HG03457 (cell line): ENCODE results near the gene MGAT5B.
"Not testable (repeated sequence)": the region's sequence is repeated elsewhere in the genome, so short reads cannot be mapped to it uniquely, and the experiment has no call there.

Experiments used
- ATAC-seq: cut with Tn5 transposase; IDR thresholded peaks from one replicate; pipeline ENCODE4 v1.9.1; 2021; ENCODE audit warnings: moderate number of reproducible peaks; ENCODE audit not compliant: unreplicated experiment

MGAT5B gene

GRCh38 chr17:76948301-76948700, 80.1 kb downstream of the MGAT5B start:
- ATAC-seq, result no peak

GRCh38 chr17:76948726-76949342, 80.6 kb downstream of the MGAT5B start:
- no peak for ATAC-seq

GRCh38 chr17:76949913-76950695, 81.9 kb downstream of the MGAT5B start:
- no peak for ATAC-seq

DNA sequence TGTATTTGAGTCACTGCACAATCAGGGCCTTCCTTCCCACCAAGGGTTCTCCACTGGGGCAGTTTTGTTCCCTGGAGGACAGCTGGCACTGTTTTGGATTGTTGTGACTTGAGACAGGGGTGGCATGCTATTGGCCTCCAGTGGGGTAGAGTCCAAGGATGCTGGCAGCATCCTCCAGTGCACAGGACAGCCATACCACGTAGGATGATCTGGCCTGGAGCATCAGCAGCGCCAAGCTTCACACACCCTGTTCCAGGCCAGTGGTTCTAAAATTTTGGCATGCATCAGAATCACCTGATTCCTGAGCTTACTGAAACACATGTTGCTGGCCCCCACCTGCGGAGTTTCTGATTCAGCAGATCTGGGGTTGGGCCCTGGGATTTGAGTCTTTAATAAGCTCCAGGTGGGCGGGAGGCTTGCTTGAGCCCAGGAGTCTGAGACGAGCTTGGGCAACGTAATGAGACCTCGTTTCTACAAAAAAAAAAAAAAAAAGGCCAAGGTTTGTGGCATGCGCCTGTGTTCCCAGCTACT, 83.2 kb downstream of the MGAT5B start:
- ATAC-seq, result no peak

DNA sequence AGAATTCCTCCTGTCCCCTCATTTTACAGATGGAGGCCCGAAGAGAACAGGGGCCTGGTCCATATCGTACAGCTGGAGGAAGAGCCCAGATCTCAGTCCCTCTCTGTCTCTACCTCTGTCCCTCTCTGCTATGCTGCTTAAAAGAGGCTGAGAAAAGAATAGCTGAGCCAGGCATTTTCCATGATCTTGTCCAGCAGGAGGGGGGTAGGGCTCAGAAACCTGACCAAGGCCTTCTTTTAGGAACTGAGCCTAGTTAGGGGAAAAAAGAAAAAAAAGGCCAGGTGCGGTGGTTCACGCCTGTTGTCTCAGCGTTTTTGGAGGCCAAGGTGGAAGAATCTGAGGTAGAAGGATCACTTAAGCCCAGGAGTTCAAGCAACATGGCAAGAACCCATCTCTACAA, 84.2 kb downstream of the MGAT5B start:
- ATAC-seq, result no peak

DNA sequence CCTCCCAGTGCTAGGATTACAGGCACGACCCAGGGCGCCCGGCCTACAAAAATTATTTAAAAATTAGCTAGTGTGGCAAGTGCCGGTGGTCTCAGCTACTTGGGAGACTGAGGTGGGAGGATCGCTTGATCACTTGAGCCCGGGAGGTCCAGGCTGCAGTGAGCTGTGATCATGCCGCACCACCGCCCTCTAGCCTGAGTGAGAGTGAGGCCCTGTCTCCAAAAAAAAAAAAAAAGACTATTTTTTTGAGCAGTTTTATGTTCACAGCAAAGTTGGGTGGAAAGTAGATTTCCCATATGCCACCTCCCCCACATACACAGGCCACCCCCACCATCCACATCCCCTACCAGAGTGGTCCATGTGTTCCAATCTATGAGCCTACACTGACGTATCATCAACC, 84.9 kb downstream of the MGAT5B start:
- ATAC-seq, result no peak

DNA sequence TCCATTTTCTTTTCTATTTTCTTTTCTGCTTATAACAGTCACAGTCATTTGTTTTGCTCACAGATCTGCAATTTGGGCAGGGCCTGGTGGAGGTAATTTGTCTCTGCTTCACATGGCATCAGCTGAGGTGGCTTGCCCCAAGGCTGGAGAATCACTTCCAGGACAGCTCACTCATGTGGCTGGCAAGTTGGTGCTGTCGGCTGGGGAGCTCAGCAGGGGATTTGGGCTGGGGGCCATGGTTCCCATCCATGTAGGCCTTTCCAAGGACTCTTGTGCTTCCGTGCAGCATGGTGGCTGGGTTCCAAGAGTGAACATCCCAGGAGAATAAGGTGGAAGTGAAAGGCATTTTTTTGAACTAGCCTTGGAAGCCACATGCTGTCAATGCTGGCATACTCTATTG, 85.7 kb downstream of the MGAT5B start:
- no peak for ATAC-seq

- no peak for ATAC-seq
Observed at GRCh38 chr17:76955191-76955590, 87.0 kb downstream of the MGAT5B start.

DNA sequence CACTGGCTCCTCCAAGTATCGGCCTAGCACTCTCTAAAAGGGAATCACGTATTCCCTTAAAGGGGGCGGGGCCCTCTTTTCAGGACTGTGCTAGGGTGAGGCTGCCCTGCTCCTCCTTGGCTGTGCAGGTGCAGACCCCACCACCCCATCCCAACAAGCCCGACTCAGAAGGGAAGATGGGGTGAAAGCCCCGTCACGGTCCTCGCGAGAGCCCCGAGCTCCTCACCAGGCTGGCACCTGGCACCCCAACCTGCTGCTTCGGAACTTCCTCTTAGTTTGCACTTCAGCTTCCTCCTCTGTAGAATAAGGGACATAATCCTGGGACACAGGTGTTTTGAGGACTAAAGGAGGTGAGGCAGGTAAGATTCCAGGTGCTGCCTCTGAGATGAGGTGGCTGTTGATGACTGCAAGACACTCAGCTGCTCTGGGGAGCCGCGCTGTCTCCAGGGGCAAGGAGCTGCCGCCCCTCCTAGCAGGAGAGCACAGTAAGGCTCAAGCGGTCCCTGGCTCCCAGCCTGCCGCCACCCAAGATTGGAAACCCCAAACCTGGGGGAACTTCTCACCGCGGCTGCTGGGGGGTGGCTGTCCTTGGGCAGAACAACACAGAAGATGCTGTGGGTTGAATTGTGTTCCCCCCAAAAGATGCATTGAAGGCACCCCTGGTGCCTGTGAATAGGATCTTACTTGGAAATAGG, 88.8 kb downstream of the MGAT5B start:
- ATAC-seq, result no peak

- no peak for ATAC-seq
Observed at GRCh38 chr17:76957678-76958464, 89.7 kb downstream of the MGAT5B start.

- ATAC-seq, result no peak
Observed at GRCh38 chr17:76958974-76959373, 90.8 kb downstream of the MGAT5B start.

GRCh38 chr17:76961869-76962268, 93.7 kb downstream of the MGAT5B start:
- ATAC-seq, result no peak

GRCh38 chr17:76962858-76963257, 94.7 kb downstream of the MGAT5B start:
- no peak for ATAC-seq

DNA sequence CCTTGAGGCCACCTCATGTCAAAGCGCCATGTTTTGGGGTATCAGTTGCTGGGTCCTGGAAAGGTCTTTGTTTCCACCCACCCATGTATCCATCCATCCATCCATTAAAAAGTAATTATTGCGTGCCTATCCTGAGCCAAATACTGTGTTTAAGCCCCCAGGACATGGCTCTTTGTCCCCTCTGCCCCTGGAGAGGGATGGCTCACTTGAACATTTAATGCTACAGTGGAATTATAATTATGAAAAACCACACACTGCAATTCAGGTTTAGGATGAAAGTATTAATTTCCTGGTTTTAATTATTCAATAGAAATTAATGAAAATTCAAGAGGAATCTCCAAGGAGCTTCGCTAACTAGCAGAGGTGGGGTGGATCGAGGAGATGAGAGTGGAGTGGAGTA, 97.8 kb downstream of the MGAT5B start:
- no peak for ATAC-seq

DNA sequence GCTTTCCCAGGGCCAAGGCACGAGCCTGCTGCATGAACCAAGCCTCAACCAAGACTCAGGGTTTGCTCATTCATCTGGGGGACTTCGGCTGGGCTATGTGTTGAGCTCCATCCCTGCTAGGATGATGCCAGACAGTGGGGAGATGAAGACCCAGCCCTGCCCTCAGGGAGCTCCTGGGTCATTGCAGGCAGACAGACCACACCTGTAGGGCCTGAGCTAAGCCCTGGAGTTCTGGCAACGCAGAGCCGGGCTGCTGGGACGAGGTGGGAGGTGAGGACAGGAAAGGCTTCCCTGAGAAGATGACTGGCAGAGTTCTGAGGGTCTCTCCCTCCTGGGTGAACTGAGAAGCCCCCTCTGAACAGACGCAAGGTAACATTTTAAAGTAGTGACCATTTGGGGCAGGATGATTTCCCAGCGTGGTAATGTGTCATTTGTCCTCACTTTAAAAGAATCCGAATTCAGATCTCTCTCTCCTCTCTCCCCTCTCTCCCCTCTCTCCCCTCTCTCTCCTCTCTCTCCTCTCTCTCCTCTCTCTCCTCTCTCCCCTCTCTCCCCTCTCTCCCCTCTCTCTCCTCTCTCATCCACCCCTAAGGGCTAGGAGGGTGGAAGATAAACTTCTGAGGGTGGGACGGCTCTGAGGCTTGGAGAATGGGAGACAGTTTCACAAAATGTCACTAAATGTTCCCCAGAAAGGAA, 98.4 kb downstream of the MGAT5B start:
- ATAC-seq, result no peak

DNA sequence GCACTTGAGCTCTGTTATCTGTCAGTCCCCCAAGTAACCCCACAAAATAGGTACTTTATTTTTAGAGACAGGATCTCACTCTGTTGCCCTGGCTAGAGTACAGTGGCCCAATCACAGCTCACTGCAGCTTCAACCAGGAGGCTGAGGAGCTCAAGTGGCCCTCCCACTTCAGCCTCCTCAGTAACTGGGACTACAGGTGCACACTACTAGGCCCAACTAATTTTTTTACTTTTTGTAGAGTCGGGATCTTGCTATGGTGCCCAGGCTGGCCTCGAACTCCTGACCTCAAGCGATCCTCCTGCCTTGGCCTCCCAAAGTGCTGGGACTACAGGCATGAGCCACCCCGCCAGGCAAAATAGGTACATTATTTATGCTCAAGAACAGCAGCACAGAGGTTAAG, 99.6 kb downstream of the MGAT5B start:
- ATAC-seq, result no peak

DNA sequence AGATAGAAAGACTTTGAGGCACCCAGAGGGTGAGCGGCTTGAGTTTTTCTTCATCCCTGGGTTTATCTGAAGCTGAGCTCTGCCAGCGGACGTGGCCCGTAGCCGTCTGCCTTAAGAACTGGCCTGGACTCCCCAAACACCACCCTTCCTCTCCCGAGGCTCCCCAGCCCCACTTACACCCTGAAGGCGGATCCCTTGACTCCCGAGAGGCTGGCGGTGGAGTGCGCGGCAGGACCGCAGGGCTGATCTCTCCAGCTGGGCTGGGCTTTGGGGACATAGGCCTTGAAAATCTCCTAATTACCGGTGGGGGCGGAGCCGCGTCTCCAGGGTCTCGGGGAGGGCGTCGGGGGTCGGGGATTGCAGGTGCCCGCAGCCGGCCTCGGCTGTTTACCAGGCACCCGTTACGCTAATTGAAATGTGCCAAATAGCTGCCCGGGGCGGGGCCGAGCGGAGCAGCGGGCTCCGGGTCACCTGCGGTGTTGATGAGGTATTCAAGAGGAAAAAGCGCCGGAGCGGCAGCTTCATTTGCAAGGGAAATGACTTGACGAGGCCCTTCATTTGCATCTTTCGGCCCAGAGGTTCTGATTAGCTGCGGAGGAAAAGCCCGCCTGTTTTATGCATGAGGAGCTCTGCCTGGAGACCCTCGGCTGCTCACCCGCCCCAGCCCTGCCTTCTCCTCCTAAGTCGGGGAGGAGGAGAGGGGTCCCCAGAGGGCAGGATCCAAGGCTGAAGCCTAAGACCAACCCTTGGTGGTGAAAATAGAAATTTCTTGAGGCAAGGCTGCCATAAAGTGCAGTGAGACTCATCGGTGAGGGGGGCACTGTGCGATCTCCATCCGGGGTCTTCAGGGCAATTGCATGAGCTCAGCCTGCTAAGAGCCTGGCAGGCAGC, 100.7 kb downstream of the MGAT5B start:
- ATAC-seq, result no peak

- no peak for ATAC-seq
Observed at GRCh38 chr17:76969598-76970172, 101.5 kb downstream of the MGAT5B start.

DNA sequence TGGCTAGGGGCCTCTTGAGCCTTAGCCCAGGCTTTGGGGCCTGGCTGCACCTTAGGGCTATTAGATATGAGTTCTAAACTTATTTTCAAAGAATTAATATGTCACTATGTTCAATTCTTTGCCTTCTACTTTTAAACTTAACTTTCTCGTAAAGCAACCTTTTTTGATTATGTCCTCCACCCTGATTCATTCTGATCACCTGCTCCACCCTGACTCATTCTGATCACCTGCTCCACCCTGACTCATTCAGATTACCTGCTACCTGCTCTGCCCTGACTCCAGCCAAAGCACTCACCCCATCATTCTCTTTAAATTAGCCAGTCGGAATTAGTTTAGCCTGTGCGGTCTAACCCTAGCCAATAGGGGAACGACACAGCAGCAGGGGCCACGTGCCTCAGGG, 102.0 kb downstream of the MGAT5B start:
- not testable (repeated sequence) for ATAC-seq
